IMR-90 (cell line): Measurements from ENCODE around the gene INSL3. TPM values are rescaled to one million over a fixed set of nuclear protein-coding genes. Genes with fewer than 3 reads are reported as not detected.

ENCODE experiments used
- ATAC-seq: fragments of 200-7000 bp; cut with Tn5 transposase; 2 replicates; pipeline ENCODE4 v1.9.1; 2020; ENCODE audit warnings: low read depth, mild to moderate bottlenecking, moderate library complexity
- BruUV-seq: library from RNA; stranded (reverse); fragments of 400-500 nt; replicated peaks from 2 replicates; lab custom pipeline; 2021; lab: Mats Ljungman, UMichigan
- CTCF ChIA-PET: fragments of 300-600 bp; formaldehyde crosslinking; extraction: SDS; loops from one replicate; lab custom pipeline; 2021; ENCODE audit warnings: antibody characterized with exemption; lab: Yijun Ruan, JAX
- POLR2A ChIA-PET: fragments of 300-600 bp; sonication (Branson Sonifier 250); formaldehyde crosslinking; loops from one replicate; lab custom pipeline; 2022; ENCODE audit warnings: antibody characterized with exemption; ENCODE audit not compliant: unreplicated experiment; lab: Charles Lee
- DNase-seq: peaks from one replicate; pipeline ENCODE4 v3.0.0; 2013
- H2AFZ ChIP-seq: replicated peaks from 2 replicates; pipeline ENCODE3; 2013; ENCODE audit warnings: low read length, mild to moderate bottlenecking; ENCODE audit not compliant: poor library complexity
- H2AK5ac ChIP-seq: 2 replicates; pipeline ENCODE4 v1.6.1; 2013; ENCODE audit warnings: low read depth, low read length, inconsistent platforms
- H2AK9ac ChIP-seq: replicated peaks from 2 replicates; pipeline ENCODE3; 2013; ENCODE audit warnings: mild to moderate bottlenecking, low read depth, low read length, moderate library complexity; ENCODE audit not compliant: poor library complexity
- H2BK120ac ChIP-seq: 2 replicates; pipeline ENCODE4 v1.6.1; 2013; ENCODE audit warnings: low read depth, low read length, inconsistent platforms
- H2BK15ac ChIP-seq: 3 replicates; pipeline ENCODE4 v1.6.1; 2013; ENCODE audit warnings: low read depth, low read length, inconsistent platforms
- H2BK20ac ChIP-seq: 2 replicates; pipeline ENCODE4 v1.6.1; 2013; ENCODE audit warnings: low read depth, mild to moderate bottlenecking, inconsistent platforms, low read length, moderate library complexity
- H2BK5ac ChIP-seq: 2 replicates; pipeline ENCODE4 v1.6.1; 2013; ENCODE audit warnings: mild to moderate bottlenecking, low read depth, low read length, inconsistent platforms; ENCODE audit not compliant: poor library complexity, severe bottlenecking
- H3K14ac ChIP-seq: replicated peaks from 2 replicates; pipeline ENCODE4 v1.6.1; 2013; ENCODE audit warnings: low read depth, low read length, inconsistent platforms
- H3K18ac ChIP-seq: 2 replicates; pipeline ENCODE4 v1.6.1; 2013; ENCODE audit warnings: low read depth, low read length, control low read depth
- H3K23ac ChIP-seq: 2 replicates; pipeline ENCODE4 v1.6.1; 2013; ENCODE audit warnings: low read depth, low read length, inconsistent platforms
- H3K27ac ChIP-seq: 2 replicates; pipeline ENCODE4 v1.5.1; 2013; ENCODE audit warnings: mild to moderate bottlenecking, control low read depth, low read length; ENCODE audit not compliant: insufficient read depth
- H3K27me3 ChIP-seq: 2 replicates; pipeline ENCODE4 v1.6.1; 2013; ENCODE audit warnings: low read length; ENCODE audit not compliant: control insufficient read depth, insufficient read depth
- H3K36me3 ChIP-seq: 2 replicates; pipeline ENCODE4 v1.6.1; 2013; ENCODE audit warnings: low read length, mixed read lengths; ENCODE audit not compliant: control insufficient read depth, insufficient read depth
- H3K4ac ChIP-seq: 2 replicates; pipeline ENCODE4 v1.6.1; 2013; ENCODE audit warnings: low read depth, low read length, inconsistent platforms
- H3K4me1 ChIP-seq: 2 replicates; pipeline ENCODE4 v1.6.1; 2013; ENCODE audit warnings: low read length, mixed read lengths; ENCODE audit not compliant: control insufficient read depth, insufficient read depth
- H3K4me2 ChIP-seq: 2 replicates; pipeline ENCODE4 v1.6.1; 2013; ENCODE audit warnings: low read depth, mild to moderate bottlenecking, control low read depth, low read length, moderate library complexity
- H3K4me3 ChIP-seq: 2 replicates; pipeline ENCODE4 v1.5.1; 2013; ENCODE audit warnings: low read depth, mild to moderate bottlenecking, control low read depth, low read length, moderate library complexity; ENCODE audit not compliant: insufficient read depth
- H3K56ac ChIP-seq: 2 replicates; pipeline ENCODE4 v1.6.1; 2013; ENCODE audit warnings: low read length, inconsistent platforms; ENCODE audit not compliant: insufficient read depth; ENCODE audit errors: extremely low read depth
- H3K79me1 ChIP-seq, 2 experiments: 2 replicates each; pipeline ENCODE4 v1.6.1; 2013; ENCODE audit warnings: low read length in 2 of 2, inconsistent platforms in 1 of 2, low read depth in 1 of 2
- H3K9ac ChIP-seq: 2 replicates; pipeline ENCODE4 v1.6.1; 2013; ENCODE audit warnings: low read depth, low read length, control low read depth
- H3K9me1 ChIP-seq: 2 replicates; pipeline ENCODE4 v1.6.1; 2013; ENCODE audit warnings: low read length, inconsistent platforms; ENCODE audit not compliant: insufficient read depth
- H3K9me3 ChIP-seq: 2 replicates; pipeline ENCODE4 v1.6.1; 2013; ENCODE audit warnings: low read length; ENCODE audit not compliant: control insufficient read depth, insufficient read depth
- H4K20me1 ChIP-seq: 2 replicates; pipeline ENCODE4 v1.6.1; 2013; ENCODE audit warnings: low read length, inconsistent platforms; ENCODE audit not compliant: insufficient read depth
- H4K5ac ChIP-seq: 2 replicates; pipeline ENCODE4 v1.6.1; 2013; ENCODE audit warnings: mild to moderate bottlenecking, low read depth, low read length, control low read depth
- H4K8ac ChIP-seq, 2 experiments: 2 replicates each; pipeline ENCODE4 v1.6.1; 2013; ENCODE audit warnings: low read depth in 2 of 2, low read length in 2 of 2, control low read depth in 1 of 2, inconsistent platforms in 1 of 2
- H4K91ac ChIP-seq: 2 replicates; pipeline ENCODE4 v1.6.1; 2013; ENCODE audit warnings: low read depth, low read length, inconsistent platforms; ENCODE audit not compliant: insufficient read depth
- CEBPB ChIP-seq: IDR thresholded peaks from 2 replicates; pipeline ENCODE4 v1.6.1; 2012; ENCODE audit warnings: low read depth, low read length, improper control_type of control experiment
- FOS ChIP-seq: fragments of 150-350 bp; IDR thresholded peaks from 2 replicates; pipeline ENCODE4 v1.6.1; 2016; ENCODE audit warnings: low read depth, low read length
- POLR2A ChIP-seq: IDR thresholded peaks from 2 replicates; pipeline ENCODE4 v1.6.1; 2012; ENCODE audit warnings: mild to moderate bottlenecking, low read depth, low read length
- RAD21 ChIP-seq: IDR thresholded peaks from 2 replicates; pipeline ENCODE4 v1.6.1; 2012; ENCODE audit warnings: low read length, improper control_type of control experiment
- RFX5 ChIP-seq: IDR thresholded peaks from 2 replicates; pipeline ENCODE4 v1.8.0; 2012; ENCODE audit warnings: low read depth, mild to moderate bottlenecking, low read length, moderate library complexity
- SMC3 ChIP-seq: fragments of 150-350 bp; IDR thresholded peaks from 2 replicates; pipeline ENCODE4 v1.6.1; 2016; ENCODE audit warnings: low read depth, mild to moderate bottlenecking, antibody characterized with exemption, low read length, moderate library complexity
- WGBS, 2 experiments: methylation state at CpG; one replicate each; pipeline versions ENCODE4 v1.1.5 to v1.1.7; 2013; ENCODE audit warnings: missing lambda C conversion rate in 2 of 2; ENCODE audit not compliant: insufficient read length in 1 of 2; ENCODE audit errors: extremely low coverage in 2 of 2; 5-methylcytosine and 5-hydroxymethylcytosine counted together
- dilution Hi-C: fragments of 300-500 bp; cut with HindIII; formaldehyde crosslinking; loops from one replicate; pipeline ENCODE4 v1.14.3; 2018; ENCODE audit warnings: low sequenced_read_pairs; ENCODE audit not compliant: unreplicated experiment
- in situ Hi-C: fragments of 300-500 bp; cut with MboI; formaldehyde crosslinking; loops from 3 replicates; pipeline ENCODE4 v1.14.3; 2019; ENCODE audit warnings: low sequenced_read_pairs, inconsistent platforms, mixed read lengths
- intact Hi-C: fragments of 100-400 bp; cut with micrococcal nuclease; formaldehyde crosslinking; loops from 2 replicates; pipeline ENCODE4 v1.10.0; 2022
- polyA plus RNA-seq, 3 experiments: library from polyadenylated mRNA; depleted of rRNA; stranded (reverse); fragments of >200 nt; gene quantifications; 2 replicates each; pipeline ENCODE4 v1.2.3, GENCODE V29; 2012; ENCODE audit warnings: low replicate concordance in 1 of 3
- total RNA-seq: library from RNA; depleted of rRNA; stranded (reverse); fragments of >200 nt; gene quantifications from 2 replicates; pipeline ENCODE4 v1.2.3, GENCODE V29; 2012
- TF ChIP-seq, protein P1 (sequence below): fragments of 150-350 bp; IDR thresholded peaks from 2 replicates; pipeline ENCODE4 v1.6.1; 2016; ENCODE audit warnings: low read depth, mild to moderate bottlenecking, low read length, moderate library complexity, borderline replicate concordance
- TF ChIP-seq, protein P2 (sequence below): fragments of 150-350 bp; IDR thresholded peaks from 2 replicates; pipeline ENCODE4 v1.6.1; 2017; ENCODE audit warnings: mild to moderate bottlenecking, antibody characterized with exemption, low read length, low read depth

Gene INSL3
- total and polyA plus RNA-seq, 2 of the 4 experiments (the other 2 are of a cell fraction): not detected

DNA sequence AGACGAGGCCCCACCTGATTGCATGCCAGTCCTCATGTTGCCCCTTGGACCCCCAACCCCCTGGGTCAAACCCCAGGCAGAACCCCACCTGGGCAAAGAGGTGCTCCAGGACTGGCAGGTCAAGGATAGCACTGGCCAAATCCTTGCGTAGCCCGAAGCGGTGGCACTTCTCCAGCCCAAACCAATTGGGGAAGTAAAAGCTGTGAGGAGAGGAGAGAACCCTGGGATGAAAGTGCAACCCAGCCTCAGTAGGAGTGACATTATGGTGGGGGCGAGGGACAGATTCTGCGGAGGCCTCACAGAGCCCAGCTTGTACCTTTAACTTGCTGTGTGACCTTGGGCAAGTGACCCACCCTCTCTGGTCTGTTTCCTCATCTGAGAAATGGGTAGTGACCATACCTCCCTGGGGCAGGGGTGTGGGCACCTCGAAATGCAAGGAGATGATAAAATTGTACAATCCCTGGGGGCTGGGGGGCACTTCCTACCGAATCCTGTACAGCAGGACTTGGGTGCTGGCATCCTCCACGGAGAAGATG lies 22.0 kb upstream of the INSL3 start:
- no TSS peak for BruUV-seq
- Histone ChIP-seq H4K8ac (no peak overlapping the region), H2AK9ac (no peak overlapping the region), H3K4ac (no peak overlapping the region), H3K79me1 (no peaks in the 10 kb centered on the region), H3K36me3 (no peaks in the 10 kb centered on the region), H3K4me1 (peaks cover 6% of the 10 kb centered on the region), H2BK120ac (no peak overlapping the region), H3K4me2 (no peak overlapping the region), H3K9me3 (no peaks in the 10 kb centered on the region), H3K23ac (no peak overlapping the region), H3K4me3 (no peak overlapping the region), H2BK15ac (no peak overlapping the region), H3K9ac (no peak overlapping the region), H2BK20ac (no peak overlapping the region), H3K27ac (no peak overlapping the region), H4K5ac (no peak overlapping the region), H2AFZ (no peak overlapping the region), H3K14ac (no peak overlapping the region), H3K56ac (no peak overlapping the region), H3K9me1 (no peaks in the 10 kb centered on the region), H3K27me3 (peaks cover 7% of the 10 kb centered on the region; the same call in 1 of the 2 replicates), H4K20me1 (no peaks in the 10 kb centered on the region), H4K91ac (no peak overlapping the region), H2AK5ac (no peak overlapping the region), H2BK5ac (no peak overlapping the region), H3K18ac (no peak overlapping the region)
- ChIA-PET CTCF (no interaction called here), POLR2A (no interaction called here)
- DNase-seq: no peak
- WGBS, 2 experiments: 40% methylated on average over 1 of the region's 9 CpGs; no CpG with 5 or more reads in 1 of the 2 experiments
- in situ Hi-C loops: no loop called here
- no peak for TF ChIP-seq RAD21
- no peak for TF ChIP-seq RFX5
- TF ChIP-seq, protein P1, sequence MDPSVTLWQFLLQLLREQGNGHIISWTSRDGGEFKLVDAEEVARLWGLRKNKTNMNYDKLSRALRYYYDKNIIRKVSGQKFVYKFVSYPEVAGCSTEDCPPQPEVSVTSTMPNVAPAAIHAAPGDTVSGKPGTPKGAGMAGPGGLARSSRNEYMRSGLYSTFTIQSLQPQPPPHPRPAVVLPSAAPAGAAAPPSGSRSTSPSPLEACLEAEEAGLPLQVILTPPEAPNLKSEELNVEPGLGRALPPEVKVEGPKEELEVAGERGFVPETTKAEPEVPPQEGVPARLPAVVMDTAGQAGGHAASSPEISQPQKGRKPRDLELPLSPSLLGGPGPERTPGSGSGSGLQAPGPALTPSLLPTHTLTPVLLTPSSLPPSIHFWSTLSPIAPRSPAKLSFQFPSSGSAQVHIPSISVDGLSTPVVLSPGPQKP: no peak
- no peak for TF ChIP-seq CEBPB
- TF ChIP-seq, protein P2, sequence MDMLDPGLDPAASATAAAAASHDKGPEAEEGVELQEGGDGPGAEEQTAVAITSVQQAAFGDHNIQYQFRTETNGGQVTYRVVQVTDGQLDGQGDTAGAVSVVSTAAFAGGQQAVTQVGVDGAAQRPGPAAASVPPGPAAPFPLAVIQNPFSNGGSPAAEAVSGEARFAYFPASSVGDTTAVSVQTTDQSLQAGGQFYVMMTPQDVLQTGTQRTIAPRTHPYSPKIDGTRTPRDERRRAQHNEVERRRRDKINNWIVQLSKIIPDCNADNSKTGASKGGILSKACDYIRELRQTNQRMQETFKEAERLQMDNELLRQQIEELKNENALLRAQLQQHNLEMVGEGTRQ: no peak
- TF ChIP-seq FOS: no peak
- TF ChIP-seq SMC3: no peak
- TF ChIP-seq POLR2A: no peak
- no peak for ATAC-seq
- intact Hi-C loops: no loop called here
- dilution Hi-C loops: no loop called here
